Pancreas (tissue), 10 donors: ENCODE data around the gene AATF. TPM values are rescaled to one million over a fixed set of nuclear protein-coding genes. Genes with fewer than 3 reads are reported as not detected.

Source experiments
- ATAC-seq, 4 donors: fragments of 200-7000 bp; cut with Tn5 transposase; one replicate each; pipeline versions ENCODE4 v1.8.0 to v1.9.1; 2020; ENCODE audit warnings: mild to moderate bottlenecking in 4 of 4, moderate library complexity in 4 of 4
- DNase-seq, 6 donors: peaks; one replicate each; pipeline ENCODE4 v3.0.0-alpha.2; 2020
- FAIRE-seq: peaks from 2 replicates; lab custom pipeline; 2012; peaks lifted over from hg19 to GRCh38; lab: Jason Lieb, UNC
- H3K27ac ChIP-seq, 4 donors: fragments of 200-600 bp; sonication (generic); 1 replicate in 3 of 4; 2 replicates in 1 of 4; pipeline versions ENCODE4 v1.5.0 to v1.8.0; 2020
- H3K27me3 ChIP-seq, 4 donors: fragments of 200-600 bp; one replicate each; pipeline ENCODE4 v1.8.0; 2021
- H3K36me3 ChIP-seq, 3 donors: fragments of 200-600 bp; sonication (generic) in 1 of 3; one replicate each; pipeline versions ENCODE4 v1.5.0 to v1.8.0; 2020 to 2021
- H3K4me1 ChIP-seq, 3 donors: fragments of 200-600 bp; one replicate each; pipeline ENCODE4 v1.8.0; 2021
- H3K4me3 ChIP-seq, 4 donors: fragments of 200-600 bp; sonication (generic) in 2 of 4; one replicate each; pipeline versions ENCODE4 v1.5.0 to v1.8.0; 2020 to 2021
- H3K9me3 ChIP-seq, 4 donors: fragments of 200-600 bp; one replicate each; pipeline ENCODE4 v1.8.0; 2021
- WGBS, 2 donors: extraction: QIAGEN DNeasy Blood & Tissue Kit; methylation state at CpG; one replicate each; pipeline ENCODE4 v1.1.7; 2013; 5-methylcytosine and 5-hydroxymethylcytosine counted together
- intact Hi-C, 3 donors: fragments of 100-400 bp; cut with DNase I; formaldehyde crosslinking; loops; one replicate each; pipeline versions ENCODE4 v1.11.1 to v1.14.2; 2022
- polyA plus RNA-seq, 2 donors: library from polyadenylated mRNA; stranded (reverse); fragments of 200-250 nt; gene quantifications; one replicate each; pipeline ENCODE4 v1.2.3, GENCODE V29; 2013
- total RNA-seq, 6 donors: library from RNA; stranded (reverse); fragmentation: NEBNext Ultra II Directional in 4 of 6; extraction: Animal tissue kit (Norgen Biotek cat#: 25700) in 4 of 6; gene quantifications; one replicate each; pipeline versions ENCODE4 v1.2.1 to v1.2.4, GENCODE V29; 2021 to 2023
- TF ChIP-seq, protein P1 (sequence below), 4 donors: fragments of 200-600 bp; sonication (generic) in 3 of 4; IDR thresholded peaks; one replicate each; pipeline versions ENCODE4 v1.5.0 to v1.8.0; 2021; ENCODE audit warnings: antibody characterized with exemption in 4 of 4
- donor health status: healthy with polysubstance abuse.
- donor health status: DM: no; HTN: no; CAD: no; lungs with moderate emphysema.
- donor health status: DM: no; HTN: no; CAD: no.
- donor health status: control.
- donor health status: control.
- donor health status: Bipolar disorder and iron deficiency.
- donor health status: DM: yes; HTN: yes; CAD: no.
- donor health status: DM: no; HTN: no; CAD: no.
- donor health status: DM: no; HTN: no; CAD: no.
- donor health status: DM: yes; HTN: yes; CAD: no.

The AATF gene
- total and polyA plus RNA-seq, 8 donors = 20.1 to 38.4 (median 28.5) TPM

- no peaks in the 10 kb centered on the region for H3K36me3 ChIP-seq
- H3K4me3 ChIP-seq = no peak overlapping the region
- FAIRE-seq (no peak), DNase-seq (no peak), ATAC-seq (no peak)
- intact Hi-C loops = no loop called here
- H3K9me3 ChIP-seq = no peaks in the 10 kb centered on the region
- H3K27me3 ChIP-seq = no peaks in the 10 kb centered on the region
- 81 to 82% methylated on average over 8 of the region's 8 CpGs for WGBS, 2 donors
- H3K27ac ChIP-seq = no peak overlapping the region
- TF ChIP-seq, protein P1, sequence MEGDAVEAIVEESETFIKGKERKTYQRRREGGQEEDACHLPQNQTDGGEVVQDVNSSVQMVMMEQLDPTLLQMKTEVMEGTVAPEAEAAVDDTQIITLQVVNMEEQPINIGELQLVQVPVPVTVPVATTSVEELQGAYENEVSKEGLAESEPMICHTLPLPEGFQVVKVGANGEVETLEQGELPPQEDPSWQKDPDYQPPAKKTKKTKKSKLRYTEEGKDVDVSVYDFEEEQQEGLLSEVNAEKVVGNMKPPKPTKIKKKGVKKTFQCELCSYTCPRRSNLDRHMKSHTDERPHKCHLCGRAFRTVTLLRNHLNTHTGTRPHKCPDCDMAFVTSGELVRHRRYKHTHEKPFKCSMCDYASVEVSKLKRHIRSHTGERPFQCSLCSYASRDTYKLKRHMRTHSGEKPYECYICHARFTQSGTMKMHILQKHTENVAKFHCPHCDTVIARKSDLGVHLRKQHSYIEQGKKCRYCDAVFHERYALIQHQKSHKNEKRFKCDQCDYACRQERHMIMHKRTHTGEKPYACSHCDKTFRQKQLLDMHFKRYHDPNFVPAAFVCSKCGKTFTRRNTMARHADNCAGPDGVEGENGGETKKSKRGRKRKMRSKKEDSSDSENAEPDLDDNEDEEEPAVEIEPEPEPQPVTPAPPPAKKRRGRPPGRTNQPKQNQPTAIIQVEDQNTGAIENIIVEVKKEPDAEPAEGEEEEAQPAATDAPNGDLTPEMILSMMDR (IDR thresholded peaks at IDR 0.05) = no peak
- no peaks in the 10 kb centered on the region for H3K4me1 ChIP-seq
Measured at GRCh38 chr17:37082311-37082860, 133.6 kb downstream of the AATF start.

DNA sequence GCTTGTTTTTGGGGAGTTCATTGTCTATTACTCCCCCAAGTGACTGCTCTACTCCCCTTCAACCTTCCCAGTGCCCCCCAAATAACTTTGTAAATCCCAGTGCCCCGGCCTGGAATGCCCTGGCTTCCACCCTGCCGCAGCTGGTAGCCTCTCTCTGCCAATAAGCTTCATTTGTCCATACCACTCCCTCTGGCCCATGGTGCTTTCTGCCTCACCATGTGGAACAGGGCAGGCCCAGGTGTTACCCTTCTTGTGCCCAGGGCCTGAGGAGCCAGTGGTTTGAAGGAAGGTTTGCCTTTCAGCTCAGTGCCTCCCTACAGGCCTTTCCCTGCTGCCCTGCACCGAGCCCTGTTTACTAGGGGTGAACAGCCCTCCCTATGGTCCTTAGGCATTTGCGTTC lies 134.2 kb downstream of the AATF start:
- H3K27ac ChIP-seq = no peak overlapping the region
- H3K4me3 ChIP-seq = no peak overlapping the region
- H3K27me3 ChIP-seq = no peaks in the 10 kb centered on the region
- intact Hi-C loops = no loop called here
- TF ChIP-seq, protein P1 (IDR thresholded peaks at IDR 0.05) = no peak
- 89 to 96% methylated on average over 4 of the region's 4 CpGs for WGBS, 2 donors
- ATAC-seq (no peak), FAIRE-seq (no peak), DNase-seq (no peak)
- H3K4me1 ChIP-seq = no peaks in the 10 kb centered on the region
- no peaks in the 10 kb centered on the region for H3K36me3 ChIP-seq
- H3K9me3 ChIP-seq = no peaks in the 10 kb centered on the region

GRCh38 chr17:37083456-37083855 lies 134.7 kb downstream of the AATF start:
- WGBS, 2 donors = 84 to 88% methylated on average over 6 of the region's 6 CpGs
- TF ChIP-seq, protein P1 (IDR thresholded peaks at IDR 0.05) = no peak
- Histone ChIP-seq H3K4me1 (no peaks in the 10 kb centered on the region), H3K4me3 (no peak overlapping the region), H3K9me3 (no peaks in the 10 kb centered on the region), H3K27me3 (no peaks in the 10 kb centered on the region), H3K36me3 (no peaks in the 10 kb centered on the region), H3K27ac (no peak overlapping the region)
- intact Hi-C loops = no loop called here
- ATAC-seq (no peak), FAIRE-seq (no peak), DNase-seq (no peak)

GRCh38 chr17:37084372-37084771 lies 135.6 kb downstream of the AATF start:
- H3K9me3 ChIP-seq = no peaks in the 10 kb centered on the region
- FAIRE-seq = no peak
- H3K27me3 ChIP-seq = no peaks in the 10 kb centered on the region
- H3K27ac ChIP-seq = no peak overlapping the region
- intact Hi-C loops = no loop called here
- TF ChIP-seq, protein P1 (IDR thresholded peaks at IDR 0.05) = no peak
- DNase-seq = no peak
- H3K4me1 ChIP-seq = no peaks in the 10 kb centered on the region
- no peaks in the 10 kb centered on the region for H3K36me3 ChIP-seq
- 78 to 80% methylated on average over 5 of the region's 5 CpGs for WGBS, 2 donors
- H3K4me3 ChIP-seq = no peak overlapping the region
- no peak for ATAC-seq

GRCh38 chr17:37086334-37086733 lies 137.6 kb downstream of the AATF start:
- TF ChIP-seq, protein P1 (IDR thresholded peaks at IDR 0.05) = no peak
- 91 to 95% methylated on average over 3 of the region's 3 CpGs for WGBS, 2 donors
- no peaks in the 10 kb centered on the region for H3K36me3 ChIP-seq
- no peak overlapping the region for H3K27ac ChIP-seq
- H3K4me3 ChIP-seq = no peak overlapping the region
- H3K9me3 ChIP-seq = no peaks in the 10 kb centered on the region
- no peaks in the 10 kb centered on the region for H3K27me3 ChIP-seq
- ATAC-seq (no peak), DNase-seq (no peak), FAIRE-seq (no peak)
- intact Hi-C loops = no loop called here
- no peaks in the 10 kb centered on the region for H3K4me1 ChIP-seq
